PC-9 (cell line): ENCODE data around the gene TLR4.

Experiments
- CTCF ChIP-seq: fragments of 200-600 bp; sonication (generic); conservative IDR thresholded peaks from 2 replicates; pipeline ENCODE4 v1.6.1; 2017; ENCODE audit warnings: mixed run types, antibody characterized with exemption, mild to moderate bottlenecking, moderate library complexity
- EZH2 ChIP-seq: fragments of 200-600 bp; sonication (generic); IDR thresholded peaks from 2 replicates; pipeline ENCODE4 v1.8.0; 2017; ENCODE audit warnings: antibody characterized with exemption, low read depth

DNA sequence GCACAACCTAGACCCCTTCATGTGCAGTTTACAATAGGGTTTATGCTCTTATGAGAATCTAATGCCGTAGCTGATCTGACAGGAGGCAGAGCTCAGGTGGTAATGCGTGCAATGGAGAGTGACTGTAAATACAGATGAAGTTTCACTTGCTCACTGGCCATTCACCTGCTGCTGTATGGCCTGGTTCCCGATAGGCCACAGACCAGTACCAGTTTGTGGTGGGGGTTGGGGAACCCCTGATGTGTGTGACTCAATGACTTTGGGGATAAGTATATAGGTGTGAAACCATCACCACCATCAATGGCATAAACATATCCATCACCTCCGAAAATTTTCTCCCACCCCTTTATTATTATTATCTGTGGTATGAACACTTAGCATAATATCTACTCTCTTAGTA lies 42.1 kb downstream of the TLR4 start:
- TF ChIP-seq CTCF (no peak), EZH2 (no peak)
